Prostate gland (tissue), 2 donors: ENCODE results near the gene SLFN5.

Source experiments
- CTCF ChIP-seq, 4 experiments: fragments of 200-600 bp in 2 of 4; fragments of 450-650 bp in 2 of 4; sonication (generic) in 2 of 4; IDR thresholded peaks; 1 replicate in 3 of 4; 2 replicates in 1 of 4; pipeline ENCODE4 v1.5.1; 2016 to 2019; ENCODE audit warnings: antibody characterized with exemption in 4 of 4, mild to moderate bottlenecking in 2 of 4, moderate library complexity in 2 of 4
- POLR2A ChIP-seq: fragments of 450-650 bp; IDR thresholded peaks from one replicate; pipeline ENCODE4 v1.6.1; 2016; ENCODE audit warnings: antibody characterized with exemption, mild to moderate bottlenecking

- TF ChIP-seq CTCF (IDR thresholded peaks at IDR 0.05) = no peak
- TF ChIP-seq POLR2A = peak; percentile 96
These were observed at the start of gene SLFN5 for GRCh38 chr17:35242805-35243560.
